Mammary epithelial cell (primary cell): ENCODE data around the gene TSC2.

Experiments used
- CTCF ChIP-seq, 2 donors: IDR thresholded peaks in 1 of 2; conservative IDR thresholded peaks in 1 of 2; 2 replicates each; pipeline ENCODE4 v1.5.1; 2011 to 2012; ENCODE audit warnings: inconsistent platforms in 2 of 2, low read length in 2 of 2, mild to moderate bottlenecking in 2 of 2, control low read depth in 1 of 2, low read depth in 1 of 2; ENCODE audit not compliant: insufficient read depth in 1 of 2; ENCODE audit errors: extremely low read depth in 1 of 2
- EZH2 ChIP-seq: IDR thresholded peaks from 2 replicates; pipeline ENCODE4 v1.6.1; 2012; ENCODE audit warnings: low read length, inconsistent platforms, borderline replicate concordance

- no peak for TF ChIP-seq CTCF (conservative IDR thresholded peaks at IDR 0.05 in 1 of 2, IDR thresholded peaks at IDR 0.05 in 1 of 2; ENCODE audit: extremely low read depth in 1 of 2, insufficient read depth in 1 of 2, low read depth in 1 of 2, low read length in 2 of 2)
- TF ChIP-seq EZH2 = no peak
Observed at GRCh38 chr16:2029350-2029749, 18.4 kb upstream of the TSC2 start.
